PC-3 (cell line): ENCODE data around the gene ZNF524. TPM values are rescaled to one million over a fixed set of nuclear protein-coding genes. Genes with fewer than 3 reads are reported as not detected.

Source experiments
- ATAC-seq: fragments of 200-7000 bp; cut with Tn5 transposase; 2 replicates; pipeline ENCODE4 v1.9.1; 2020; ENCODE audit warnings: mild to moderate bottlenecking, moderate library complexity
- BruUV-seq: library from RNA; stranded (reverse); fragments of 400-500 nt; replicated peaks from 2 replicates; lab custom pipeline; 2021; lab: Mats Ljungman, UMichigan
- CTCF ChIA-PET: fragments of 300-600 bp; sonication (Branson Sonifier 250); formaldehyde crosslinking; loops from one replicate; lab custom pipeline; 2022; ENCODE audit warnings: antibody characterized with exemption; lab: Charles Lee
- POLR2A ChIA-PET: fragments of 300-600 bp; sonication (Branson Sonifier 250); formaldehyde crosslinking; loops from one replicate; lab custom pipeline; 2022; ENCODE audit warnings: antibody characterized with exemption; ENCODE audit not compliant: unreplicated experiment; lab: Charles Lee
- DNase-seq: peaks from one replicate; pipeline ENCODE4 v3.0.0-alpha.2; 2015
- H2AFZ ChIP-seq: fragments of 300-600 bp; sonication (generic); 2 replicates; pipeline ENCODE4 v1.6.0; 2016; ENCODE audit warnings: antibody characterized with exemption, low read length
- H3F3A ChIP-seq: fragments of 300-600 bp; sonication (generic); one replicate; pipeline ENCODE4 v1.6.0; 2017; ENCODE audit warnings: antibody characterized with exemption, low read length, control low read depth, mild to moderate bottlenecking; ENCODE audit not compliant: unreplicated experiment
- H3K27ac ChIP-seq: fragments of 300-600 bp; sonication (generic); 2 replicates; pipeline ENCODE4 v1.5.1; 2016; ENCODE audit warnings: mild to moderate bottlenecking, low read length
- H3K27me3 ChIP-seq: fragments of 300-600 bp; sonication (generic); 2 replicates; pipeline ENCODE4 v1.6.1; 2016; ENCODE audit warnings: low read length, mixed read lengths
- H3K36me3 ChIP-seq: fragments of 300-600 bp; sonication (generic); 2 replicates; pipeline ENCODE4 v1.6.1; 2016; ENCODE audit warnings: low read depth, mixed run types, low read length, mixed read lengths
- H3K4me1 ChIP-seq: fragments of 300-600 bp; sonication (generic); 2 replicates; pipeline ENCODE4 v1.5.1; 2016; ENCODE audit warnings: low read length; ENCODE audit not compliant: insufficient read depth
- H3K4me2 ChIP-seq: fragments of 300-600 bp; sonication (generic); 2 replicates; pipeline ENCODE4 v1.6.0; 2016; ENCODE audit warnings: low read length
- H3K4me3 ChIP-seq: fragments of 300-600 bp; sonication (generic); 2 replicates; pipeline ENCODE4 v1.5.1; 2016; ENCODE audit warnings: mild to moderate bottlenecking, low read length, mixed read lengths
- H3K79me2 ChIP-seq: fragments of 300-600 bp; sonication (generic); 2 replicates; pipeline ENCODE4 v1.6.1; 2017; ENCODE audit warnings: low read length, mixed read lengths
- H3K9ac ChIP-seq: fragments of 300-600 bp; sonication (generic); 2 replicates; pipeline ENCODE4 v1.6.0; 2016; ENCODE audit warnings: mild to moderate bottlenecking, low read length
- H3K9me2 ChIP-seq: fragments of 300-600 bp; sonication (generic); replicated peaks from 2 replicates; pipeline ENCODE4 v1.6.1; 2016; ENCODE audit warnings: mixed run types, low read length, mixed read lengths
- H3K9me3 ChIP-seq: fragments of 300-600 bp; sonication (generic); 2 replicates; pipeline ENCODE4 v1.6.1; 2016; ENCODE audit warnings: low read length, mixed read lengths
- H4K20me1 ChIP-seq: fragments of 300-600 bp; sonication (generic); 2 replicates; pipeline ENCODE4 v1.6.1; 2016; ENCODE audit warnings: low read length, mixed read lengths
- EZH2 ChIP-seq: fragments of 300-600 bp; sonication (generic); IDR thresholded peaks from one replicate; pipeline ENCODE4 v1.6.1; 2017; ENCODE audit warnings: antibody characterized with exemption, mild to moderate bottlenecking, low read length; ENCODE audit not compliant: unreplicated experiment
- EZH2phosphoT487 ChIP-seq: fragments of 300-600 bp; sonication (generic); IDR thresholded peaks from 2 replicates; pipeline ENCODE4 v1.6.1; 2018; ENCODE audit warnings: mild to moderate bottlenecking, antibody characterized with exemption, low read length, borderline replicate concordance
- intact Hi-C: fragments of 100-400 bp; cut with micrococcal nuclease; formaldehyde crosslinking; loops from 2 replicates; pipeline ENCODE4 v1.9.0; 2023
- total RNA-seq: library from RNA; depleted of rRNA; stranded (reverse); fragments of >200 nt; gene quantifications from 2 replicates; pipeline ENCODE4 v1.2.3, GENCODE V29; 2014
- TF ChIP-seq, protein P1 (sequence below): fragments of 300-600 bp; sonication (generic); conservative IDR thresholded peaks from 2 replicates; pipeline ENCODE4 v1.5.1; 2017; ENCODE audit warnings: antibody characterized with exemption, low read depth, mild to moderate bottlenecking, low read length

Gene ZNF524
- total RNA-seq, 1 experiment from 2014 or later, result 27.7 TPM

DNA sequence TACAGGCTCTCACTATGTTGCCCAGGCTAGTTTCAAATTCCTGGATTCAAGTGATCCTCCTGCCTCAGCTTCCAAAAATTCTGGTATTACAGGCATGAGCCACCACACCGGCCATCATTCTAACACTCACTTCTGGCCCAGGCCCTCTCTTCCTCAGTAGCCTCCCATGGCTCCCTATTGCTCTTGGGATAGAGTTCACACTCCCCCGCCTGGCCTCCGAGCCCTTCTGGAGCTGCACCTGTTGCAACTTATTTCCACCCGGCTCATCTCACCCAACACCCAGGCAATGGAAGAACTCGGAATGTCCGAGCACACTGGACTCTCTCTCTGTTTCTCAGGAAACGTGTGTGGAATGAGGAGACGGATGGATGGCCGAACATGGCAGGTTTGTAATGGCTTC lies 45.8 kb upstream of the ZNF524 start:
- Histone ChIP-seq H3K27me3 (no peaks in the 10 kb centered on the region), H2AFZ (no peak overlapping the region), H3F3A (no peaks in the 10 kb centered on the region), H3K36me3 (no peaks in the 10 kb centered on the region), H3K4me1 (peaks cover 13% of the 10 kb centered on the region), H3K79me2 (no peaks in the 10 kb centered on the region), H3K9ac (no peak overlapping the region), H3K9me2 (no peaks in the 10 kb centered on the region), H3K4me3 (no peak overlapping the region), H3K9me3 (no peaks in the 10 kb centered on the region), H3K27ac (no peak overlapping the region), H3K4me2 (no peak overlapping the region), H4K20me1 (no peaks in the 10 kb centered on the region)
- intact Hi-C loops, result no loop called here
- ATAC-seq (no peak), DNase-seq (no peak)
- BruUV-seq, result no TSS peak
- TF ChIP-seq, protein P1, sequence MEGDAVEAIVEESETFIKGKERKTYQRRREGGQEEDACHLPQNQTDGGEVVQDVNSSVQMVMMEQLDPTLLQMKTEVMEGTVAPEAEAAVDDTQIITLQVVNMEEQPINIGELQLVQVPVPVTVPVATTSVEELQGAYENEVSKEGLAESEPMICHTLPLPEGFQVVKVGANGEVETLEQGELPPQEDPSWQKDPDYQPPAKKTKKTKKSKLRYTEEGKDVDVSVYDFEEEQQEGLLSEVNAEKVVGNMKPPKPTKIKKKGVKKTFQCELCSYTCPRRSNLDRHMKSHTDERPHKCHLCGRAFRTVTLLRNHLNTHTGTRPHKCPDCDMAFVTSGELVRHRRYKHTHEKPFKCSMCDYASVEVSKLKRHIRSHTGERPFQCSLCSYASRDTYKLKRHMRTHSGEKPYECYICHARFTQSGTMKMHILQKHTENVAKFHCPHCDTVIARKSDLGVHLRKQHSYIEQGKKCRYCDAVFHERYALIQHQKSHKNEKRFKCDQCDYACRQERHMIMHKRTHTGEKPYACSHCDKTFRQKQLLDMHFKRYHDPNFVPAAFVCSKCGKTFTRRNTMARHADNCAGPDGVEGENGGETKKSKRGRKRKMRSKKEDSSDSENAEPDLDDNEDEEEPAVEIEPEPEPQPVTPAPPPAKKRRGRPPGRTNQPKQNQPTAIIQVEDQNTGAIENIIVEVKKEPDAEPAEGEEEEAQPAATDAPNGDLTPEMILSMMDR, result no peak
- TF ChIP-seq EZH2, result no peak
- TF ChIP-seq EZH2phosphoT487, result no peak
- POLR2A ChIA-PET, result no interaction called here
- CTCF ChIA-PET, result no interaction called here

DNA sequence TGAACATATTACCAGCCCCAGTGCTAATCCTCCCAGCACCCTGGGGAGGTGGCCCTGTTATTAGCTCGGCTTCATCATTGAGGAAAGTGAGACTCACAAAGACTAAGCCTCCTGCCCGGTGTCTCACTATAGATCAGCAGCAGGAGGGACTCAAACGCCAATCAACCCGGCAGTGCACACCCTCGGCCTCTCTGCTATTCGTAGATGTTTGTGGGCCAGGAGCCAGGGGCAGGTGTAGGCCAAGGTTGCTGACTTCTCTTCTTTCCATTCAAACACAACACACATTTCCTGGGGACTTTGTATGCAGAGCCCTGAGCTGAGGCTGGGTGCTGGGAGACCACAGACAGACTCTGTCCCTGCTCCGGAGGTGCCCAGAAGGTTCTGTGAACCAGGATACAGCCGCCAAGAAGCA lies 45.3 kb upstream of the ZNF524 start:
- intact Hi-C loops, result no loop called here
- Histone ChIP-seq H2AFZ (no peak overlapping the region), H3K79me2 (no peaks in the 10 kb centered on the region), H3F3A (no peaks in the 10 kb centered on the region), H3K9me2 (no peaks in the 10 kb centered on the region), H3K27me3 (no peaks in the 10 kb centered on the region), H3K4me1 (peaks cover 9% of the 10 kb centered on the region), H3K36me3 (no peaks in the 10 kb centered on the region), H3K4me2 (no peak overlapping the region), H3K9me3 (no peaks in the 10 kb centered on the region), H3K27ac (no peak overlapping the region), H4K20me1 (no peaks in the 10 kb centered on the region), H3K9ac (no peak overlapping the region), H3K4me3 (no peak overlapping the region)
- ChIA-PET POLR2A (no interaction called here), CTCF (no interaction called here)
- BruUV-seq, result no TSS peak
- DNase-seq, result no peak
- no peak for ATAC-seq
- TF ChIP-seq, protein P1, result no peak
- TF ChIP-seq EZH2phosphoT487 (no peak), EZH2 (no peak)

DNA sequence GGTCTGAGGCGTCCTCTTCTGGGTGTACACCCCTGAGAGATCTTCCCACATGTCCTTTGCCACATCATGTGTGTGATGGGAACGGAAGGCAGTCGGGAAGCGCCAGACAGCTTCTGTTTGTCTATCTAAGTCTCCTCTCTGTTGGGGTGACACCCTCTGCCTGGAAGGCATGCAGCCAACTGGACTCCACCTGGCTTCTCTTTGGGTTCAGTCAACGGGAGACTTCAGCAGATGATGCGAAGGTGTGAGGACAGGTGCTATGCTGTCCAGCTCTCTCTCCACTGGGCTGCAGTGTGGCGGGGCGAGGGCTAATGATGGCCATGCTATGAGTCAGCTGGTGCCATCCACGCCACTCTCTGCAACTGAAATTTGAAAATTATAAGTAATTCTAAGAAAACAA lies 40.4 kb upstream of the ZNF524 start:
- TF ChIP-seq, protein P1, result no peak
- TF ChIP-seq EZH2phosphoT487 (no peak), EZH2 (no peak)
- H3K27me3 ChIP-seq, result no peaks in the 10 kb centered on the region
- H3K4me2 ChIP-seq, result no peak overlapping the region
- H3K9me2 ChIP-seq, result no peaks in the 10 kb centered on the region
- H4K20me1 ChIP-seq, result no peaks in the 10 kb centered on the region
- ChIA-PET POLR2A (no interaction called here), CTCF (no interaction called here)
- H3K9ac ChIP-seq, result no peak overlapping the region
- no peaks in the 10 kb centered on the region for H3K36me3 ChIP-seq
- H2AFZ ChIP-seq, result no peak overlapping the region
- no peaks in the 10 kb centered on the region for H3K9me3 ChIP-seq
- DNase-seq, result no peak
- no peaks in the 10 kb centered on the region for H3K4me1 ChIP-seq
- no peak overlapping the region for H3K27ac ChIP-seq
- H3K4me3 ChIP-seq, result no peak overlapping the region
- no peaks in the 10 kb centered on the region for H3F3A ChIP-seq
- BruUV-seq, result no TSS peak
- intact Hi-C loops, result no loop called here
- ATAC-seq, result no peak
- H3K79me2 ChIP-seq, result no peaks in the 10 kb centered on the region
